Ovary (tissue), 9 donors: ENCODE data around the gene VAV2. TPM values are rescaled to one million over a fixed set of nuclear protein-coding genes. Genes with fewer than 3 reads are reported as not detected.

ENCODE experiments used
- DNase-seq, 5 donors: peaks; one replicate each; pipeline ENCODE4 v3.0.0-alpha.2; 2019 to 2020
- H3K27ac ChIP-seq, 2 donors: fragments of 200-600 bp; one replicate each; pipeline versions ENCODE4 v1.5.1 to v1.8.0; 2019 to 2022
- H3K27me3 ChIP-seq: fragments of 200-600 bp; one replicate; pipeline ENCODE4 v1.8.0; 2022
- H3K36me3 ChIP-seq: fragments of 200-600 bp; sonication (generic); one replicate; pipeline ENCODE4 v1.5.1; 2019
- H3K4me1 ChIP-seq: one replicate; pipeline ENCODE4 v1.8.1; 2013; ENCODE audit warnings: mild to moderate bottlenecking, moderate library complexity; ENCODE audit not compliant: insufficient read depth
- H3K4me3 ChIP-seq: fragments of 200-600 bp; sonication (generic); one replicate; pipeline ENCODE4 v1.5.1; 2017
- H3K9me3 ChIP-seq, 2 donors: fragments of 200-600 bp in 1 of 2; sonication (generic) in 1 of 2; one replicate each; pipeline versions ENCODE4 v1.5.1 to v1.8.1; 2013 to 2019; ENCODE audit warnings: mild to moderate bottlenecking in 1 of 2, moderate library complexity in 1 of 2
- CTCF ChIP-seq, 3 donors: fragments of 450-650 bp in 2 of 3; fragments of 200-600 bp in 1 of 3; IDR thresholded peaks; one replicate each; pipeline versions ENCODE4 v1.5.1 to v1.8.0; 2016 to 2022; ENCODE audit warnings: antibody characterized with exemption in 3 of 3, mild to moderate bottlenecking in 1 of 3
- EP300 ChIP-seq: sonication (generic); formaldehyde crosslinking; IDR thresholded peaks from one replicate; pipeline ENCODE4 v1.6.1; 2017; ENCODE audit warnings: antibody characterized with exemption
- POLR2A ChIP-seq: fragments of 450-650 bp; IDR thresholded peaks from one replicate; pipeline ENCODE4 v1.6.1; 2017; ENCODE audit warnings: antibody characterized with exemption, mild to moderate bottlenecking, moderate library complexity
- WGBS, 3 donors: extraction: QIAGEN DNeasy Blood & Tissue Kit in 1 of 3; methylation state at CpG; one replicate each; pipeline versions ENCODE4 v1.1.5 to v1.1.7; 2013 to 2017; 5-methylcytosine and 5-hydroxymethylcytosine counted together
- intact Hi-C, 4 donors: fragments of 100-400 bp; cut with DNase I; formaldehyde crosslinking; loops; one replicate each; pipeline versions ENCODE4 v1.11.0 to v1.15.1; 2022 to 2023
- polyA plus RNA-seq, 2 donors: library from polyadenylated mRNA; stranded (reverse); fragments of 200-250 nt in 1 of 2; fragments of 350-450 nt in 1 of 2; fragmentation: Illumina TruSeq in 1 of 2; extraction: RNeasy Lipid Tissue Mini Kit (QIAGEN cat#74804) in 1 of 2; gene quantifications; one replicate each; pipeline ENCODE4 v1.2.3, GENCODE V29; 2013 to 2014
- total RNA-seq, 7 donors: library from RNA; depleted of rRNA in 2 of 7; stranded (reverse); fragments of >200 nt in 2 of 7; fragmentation: NEBNext Ultra II Directional in 3 of 7; extraction: Animal tissue kit (Norgen Biotek cat#: 25700) in 3 of 7; gene quantifications; one replicate each; pipeline versions ENCODE4 v1.1.0 to v1.2.4, GENCODE V29; 2016 to 2023
- donor health status: DM: no; HTN: no; CAD: no; lungs with moderate emphysema.
- donor health status: DM: no; HTN: no; CAD: no.
- donor health status: Bipolar disorder and iron deficiency.
- donor health status: DM: yes; HTN: yes; CAD: no.
- donor health status: DM: no; HTN: no; CAD: no.
- donor health status: DM: yes; HTN: yes; CAD: no.

Gene VAV2
- total and polyA plus RNA-seq, 9 donors: 3.7 to 14.1 (median 7.8) TPM

DNA sequence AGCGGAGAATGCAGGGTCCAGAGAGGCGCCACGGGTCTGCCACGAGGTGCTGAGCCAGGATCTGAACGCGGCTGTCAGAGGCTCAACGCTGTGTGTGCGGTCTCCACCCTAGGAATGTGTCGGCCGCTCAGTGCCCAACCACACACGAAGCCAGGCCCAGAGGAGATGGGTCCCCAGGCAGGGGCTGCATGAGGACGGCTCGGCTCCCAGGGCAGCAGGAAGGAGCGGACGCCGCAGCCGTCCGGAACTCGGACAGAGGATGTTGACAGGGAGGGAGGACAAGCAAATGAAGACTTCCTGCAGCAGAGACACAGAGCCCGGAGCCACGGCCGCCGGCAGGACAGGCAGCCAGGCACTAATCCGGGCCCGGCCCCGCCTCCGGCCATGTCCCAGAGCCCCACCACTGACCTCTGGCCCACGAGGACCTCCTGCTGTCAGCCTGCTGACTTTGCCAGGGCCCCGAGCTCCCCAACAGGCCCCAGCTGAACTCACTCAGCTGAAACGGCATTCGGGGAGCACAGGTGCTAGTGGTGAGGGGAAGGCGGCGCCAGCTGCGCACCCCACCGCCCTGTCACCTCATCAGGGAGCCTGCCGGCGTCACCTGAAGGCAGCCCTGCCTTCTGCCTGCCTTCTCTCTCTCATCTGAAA lies 12.7 kb downstream of the VAV2 start:
- Histone ChIP-seq H3K27ac (no peak overlapping the region), H3K36me3 (no peaks in the 10 kb centered on the region), H3K4me1 (peaks cover 11% of the 10 kb centered on the region), H3K4me3 (no peak overlapping the region), H3K27me3 (no peaks in the 10 kb centered on the region), H3K9me3 (no peaks in the 10 kb centered on the region)
- WGBS, 3 donors: 22 to 38% (median 23%) methylated on average over 32 to 37 of the region's 37 CpGs
- peak in 1 of 5 donors; percentile 48 for DNase-seq
- TF ChIP-seq POLR2A (no peak), CTCF (IDR thresholded peaks at IDR 0.05) (no peak)
- intact Hi-C loops: no loop called here

GRCh38 chr9:133978899-133979272 lies 13.2 kb downstream of the VAV2 start:
- H3K4me3 ChIP-seq: no peak overlapping the region
- no peak overlapping the region for H3K27ac ChIP-seq
- 51 to 65% (median 64%) methylated on average over 13 to 16 of the region's 16 CpGs for WGBS, 3 donors
- H3K27me3 ChIP-seq: no peaks in the 10 kb centered on the region
- peaks cover 11% of the 10 kb centered on the region for H3K4me1 ChIP-seq
- intact Hi-C loops: no loop called here
- TF ChIP-seq CTCF (IDR thresholded peaks at IDR 0.05) (no peak), POLR2A (no peak), EP300 (no peak)
- H3K36me3 ChIP-seq: no peaks in the 10 kb centered on the region
- DNase-seq: no peak
- H3K9me3 ChIP-seq: no peaks in the 10 kb centered on the region

GRCh38 chr9:133978226-133978898 lies 13.8 kb downstream of the VAV2 start:
- Histone ChIP-seq H3K36me3 (no peaks in the 10 kb centered on the region), H3K9me3 (no peaks in the 10 kb centered on the region), H3K27me3 (no peaks in the 10 kb centered on the region), H3K4me3 (no peak overlapping the region), H3K27ac (no peak overlapping the region), H3K4me1 (peaks cover 11% of the 10 kb centered on the region)
- TF ChIP-seq EP300: no peak
- no peak for TF ChIP-seq POLR2A
- no peak for TF ChIP-seq CTCF (IDR thresholded peaks at IDR 0.05)
- intact Hi-C loops: no loop called here
- 82 to 94% (median 86%) methylated on average over 13 of the region's 13 CpGs for WGBS, 3 donors
- DNase-seq: peak in 1 of 5 donors; percentile 25

DNA sequence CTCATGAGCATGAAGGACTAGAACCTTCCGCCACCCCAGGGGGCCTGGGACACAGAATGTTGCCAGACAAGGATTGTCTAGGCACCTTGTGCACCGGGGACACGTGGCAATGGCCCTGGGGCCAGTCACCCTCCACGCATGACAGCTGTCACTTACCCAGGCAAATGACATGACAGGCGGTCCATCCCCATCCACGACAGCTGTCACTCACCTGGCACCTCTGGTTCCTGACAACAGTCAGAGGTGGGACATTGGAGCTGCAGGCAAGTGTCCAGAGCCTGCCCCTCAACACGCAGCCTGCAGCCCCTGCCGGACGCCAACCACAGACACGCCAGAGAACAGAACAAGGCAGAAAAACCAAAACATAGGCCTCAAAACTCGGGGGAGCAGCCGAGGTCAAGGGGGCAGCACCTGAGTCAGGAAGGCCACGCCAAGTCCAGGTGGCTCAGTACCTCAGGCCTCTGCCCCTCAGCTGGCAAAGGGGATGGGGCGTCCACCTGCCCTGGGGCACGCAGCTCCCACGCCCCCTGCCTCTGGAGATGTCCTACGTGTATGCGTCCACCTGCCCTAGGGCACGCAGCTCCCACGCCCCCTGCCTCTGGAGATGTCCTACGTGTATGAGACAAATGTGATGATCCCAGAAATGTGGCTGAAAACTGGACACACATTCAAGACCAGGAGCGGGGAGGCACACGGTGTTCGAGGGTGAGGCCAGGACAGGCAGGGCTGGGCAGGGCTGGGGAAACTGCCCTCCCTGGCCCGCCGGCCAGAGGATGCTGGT lies 14.5 kb downstream of the VAV2 start:
- peak in 2 of 5 donors; percentile 11 to 32 for DNase-seq
- Histone ChIP-seq H3K4me1 (peaks cover 11% of the 10 kb centered on the region), H3K27me3 (no peaks in the 10 kb centered on the region), H3K9me3 (no peaks in the 10 kb centered on the region), H3K4me3 (no peak overlapping the region), H3K36me3 (no peaks in the 10 kb centered on the region), H3K27ac (no peak overlapping the region)
- WGBS, 3 donors: 90 to 93% (median 92%) methylated on average over 25 to 26 of the region's 26 CpGs
- intact Hi-C loops: no loop called here
- TF ChIP-seq EP300: no peak
